ENCODE results near the gene RTL3. TPM values are rescaled to one million over a fixed set of nuclear protein-coding genes. Genes with fewer than 3 reads are reported as not detected.

RTL3 gene
- total RNA-seq, 4 donors from 2014 or later, result 0.94 TPM; not detected in 3

DNA sequence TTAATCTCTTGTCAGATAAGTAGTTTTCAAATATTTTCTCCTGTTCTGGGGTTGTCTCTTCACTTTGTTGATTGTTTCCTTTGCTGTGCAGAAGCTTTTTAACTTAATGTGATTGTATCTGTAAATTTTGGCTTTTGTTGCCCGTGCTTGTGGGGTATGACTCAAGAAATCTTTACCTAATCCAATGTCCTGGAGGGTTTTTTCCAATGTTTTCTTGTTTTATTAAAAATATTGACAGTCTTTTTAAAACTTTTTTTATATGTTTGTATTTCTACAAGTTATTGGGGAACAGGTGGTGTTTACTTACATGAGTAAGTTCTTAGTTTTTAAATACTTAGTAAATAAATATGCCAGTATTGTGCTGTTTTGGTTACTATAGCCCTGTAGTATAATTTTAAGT lies 44.9 kb downstream of the RTL3 start:
- Histone ChIP-seq H3K4me1 (no peaks in the 10 kb centered on the region), H3K9me3 (no peaks in the 10 kb centered on the region), H3K36me3 (no peaks in the 10 kb centered on the region), H3K27ac (no peak overlapping the region), H3K27me3 (no peaks in the 10 kb centered on the region), H3K4me3 (no peak overlapping the region)
- no peak for DNase-seq
- no peak for TF ChIP-seq POLR2A (IDR thresholded peaks at IDR 0.05)
- TF ChIP-seq, protein P1, sequence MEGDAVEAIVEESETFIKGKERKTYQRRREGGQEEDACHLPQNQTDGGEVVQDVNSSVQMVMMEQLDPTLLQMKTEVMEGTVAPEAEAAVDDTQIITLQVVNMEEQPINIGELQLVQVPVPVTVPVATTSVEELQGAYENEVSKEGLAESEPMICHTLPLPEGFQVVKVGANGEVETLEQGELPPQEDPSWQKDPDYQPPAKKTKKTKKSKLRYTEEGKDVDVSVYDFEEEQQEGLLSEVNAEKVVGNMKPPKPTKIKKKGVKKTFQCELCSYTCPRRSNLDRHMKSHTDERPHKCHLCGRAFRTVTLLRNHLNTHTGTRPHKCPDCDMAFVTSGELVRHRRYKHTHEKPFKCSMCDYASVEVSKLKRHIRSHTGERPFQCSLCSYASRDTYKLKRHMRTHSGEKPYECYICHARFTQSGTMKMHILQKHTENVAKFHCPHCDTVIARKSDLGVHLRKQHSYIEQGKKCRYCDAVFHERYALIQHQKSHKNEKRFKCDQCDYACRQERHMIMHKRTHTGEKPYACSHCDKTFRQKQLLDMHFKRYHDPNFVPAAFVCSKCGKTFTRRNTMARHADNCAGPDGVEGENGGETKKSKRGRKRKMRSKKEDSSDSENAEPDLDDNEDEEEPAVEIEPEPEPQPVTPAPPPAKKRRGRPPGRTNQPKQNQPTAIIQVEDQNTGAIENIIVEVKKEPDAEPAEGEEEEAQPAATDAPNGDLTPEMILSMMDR (IDR thresholded peaks at IDR 0.05), result no peak

Other genes starting within 250 kb of the RTL3 start
- gene LPAR4, start 88.4 kb upstream of the RTL3 start, total RNA-seq, result not detected

Measured in Peyer's patch (tissue), 4 donors.